ENCODE data around the gene CCDC195. TPM values are rescaled to one million over a fixed set of nuclear protein-coding genes. Genes with fewer than 3 reads are reported as not detected.

CCDC195 gene
- polyA plus RNA-seq, 2 of the 4 experiments (the other 2 are of a cell fraction): not detected

- 0% methylated on average over 1 of the region's 1 CpG for WGBS (ENCODE audit: missing lambda C conversion rate)
- ChIA-PET POLR2A (no interaction called here), CTCF (interaction anchor here (1.1 kb wide), 1 partner anchor 366 kb away, joined by 4 read pairs; no protein-coding TSS in a partner anchor)
- DNase-seq (ENCODE audit: low read depth in 1 of 2, low spot score in 1 of 2) (no peak), ATAC-seq (no peak), FAIRE-seq (no peak)
- Histone ChIP-seq H3K4me3 (no peak overlapping the region), H3K4me1 (no peaks in the 10 kb centered on the region), H3K9me3 (peaks cover 23% of the 10 kb centered on the region; the same call in 2 of the 3 replicates), H3K27ac (no peak overlapping the region), H3K4me2 (no peak overlapping the region)
- no peak for TF ChIP-seq MAZ (IDR thresholded peaks at IDR 0.05; ENCODE audit: borderline replicate concordance, low read depth, low read length)
- no peak for TF ChIP-seq SREBF2 (IDR thresholded peaks at IDR 0.05)
- no peak for TF ChIP-seq ZFP36 (IDR thresholded peaks at IDR 0.05; ENCODE audit: borderline replicate concordance, partially characterized antibody)
- TF ChIP-seq HOXA7 (CRISPR knock-in tag; IDR thresholded peaks at IDR 0.05): no peak
- no peak for TF ChIP-seq HES2 (IDR thresholded peaks at IDR 0.05)
- no peak for TF ChIP-seq FOXS1 (CRISPR knock-in tag; IDR thresholded peaks at IDR 0.05)
- no peak for TF ChIP-seq TFCP2L1 (CRISPR knock-in tag; IDR thresholded peaks at IDR 0.05)
- TF ChIP-seq EHMT2 (IDR thresholded peaks at IDR 0.05; ENCODE audit: low read depth): no peak
- no peak for TF ChIP-seq NR3C1 (IDR thresholded peaks at IDR 0.05)
- no peak for TF ChIP-seq MAFK (IDR thresholded peaks at IDR 0.05; ENCODE audit: partially characterized antibody)
- TF ChIP-seq RFX5 (IDR thresholded peaks at IDR 0.05): no peak
- TF ChIP-seq SMC3 (IDR thresholded peaks at IDR 0.05): no peak
- TF ChIP-seq PBX3 (IDR thresholded peaks at IDR 0.05): no peak
Measured at GRCh38 chr2:224734949-224735348, 18.8 kb upstream of the CCDC195 start.

GRCh38 chr2:224731665-224732064 is 15.5 kb upstream of the CCDC195 start:
- no peak for DNase-seq (ENCODE audit: low read depth in 1 of 2, low spot score in 1 of 2)
- H3K4me3 ChIP-seq: no peak overlapping the region
- WGBS (ENCODE audit: missing lambda C conversion rate): 16% methylated on average over 1 of the region's 1 CpG
- POLR2A ChIA-PET: no interaction called here
- no peaks in the 10 kb centered on the region; the same call in 2 of the 3 replicates for H3K4me1 ChIP-seq
- TF ChIP-seq JUN (IDR thresholded peaks at IDR 0.05) (no peak), FOXS1 (CRISPR knock-in tag; IDR thresholded peaks at IDR 0.05) (no peak)
- peaks cover 28% of the 10 kb centered on the region; the same call in 2 of the 3 replicates for H3K9me3 ChIP-seq
- FAIRE-seq: no peak
- H3K27ac ChIP-seq: no peak overlapping the region
- H3K4me2 ChIP-seq: no peak overlapping the region
- CTCF ChIA-PET: no interaction called here
- no peak for ATAC-seq

GRCh38 chr2:224729435-224729834 is 13.3 kb upstream of the CCDC195 start:
- no peaks in the 10 kb centered on the region; the same call in 2 of the 3 replicates for H3K4me1 ChIP-seq
- FAIRE-seq: no peak
- CTCF ChIA-PET: no interaction called here
- POLR2A ChIA-PET: no interaction called here
- H3K4me2 ChIP-seq: no peak overlapping the region
- DNase-seq (ENCODE audit: low read depth in 1 of 2, low spot score in 1 of 2): no peak
- no peak overlapping the region for H3K27ac ChIP-seq
- WGBS (ENCODE audit: missing lambda C conversion rate): 40% methylated on average over 1 of the region's 1 CpG
- H3K9me3 ChIP-seq: peaks cover 14% of the 10 kb centered on the region; the same call in 2 of the 3 replicates
- TF ChIP-seq FOSB (CRISPR knock-in tag; IDR thresholded peaks at IDR 0.05): no peak
- no peak for TF ChIP-seq RFX5 (IDR thresholded peaks at IDR 0.05)
- TF ChIP-seq CEBPB (IDR thresholded peaks at IDR 0.05): no peak
- no peak for TF ChIP-seq KDM1A (IDR thresholded peaks at IDR 0.05; ENCODE audit: low read depth)
- TF ChIP-seq ESRRA (IDR thresholded peaks at IDR 0.05; ENCODE audit: borderline replicate concordance, low read length): no peak
- no peak for TF ChIP-seq EP300 (IDR thresholded peaks at IDR 0.05)
- TF ChIP-seq SMC3 (IDR thresholded peaks at IDR 0.05): no peak
- no peak for TF ChIP-seq MAFK (IDR thresholded peaks at IDR 0.05; ENCODE audit: partially characterized antibody)
- no peak for TF ChIP-seq POLR2A (IDR thresholded peaks at IDR 0.05; ENCODE audit: low read length)
- TF ChIP-seq TFCP2L1 (CRISPR knock-in tag; IDR thresholded peaks at IDR 0.05): no peak
- no peak for TF ChIP-seq CHD2 (IDR thresholded peaks at IDR 0.05; ENCODE audit: low read length, partially characterized antibody)
- no peak for TF ChIP-seq ZNF302 (CRISPR knock-in tag; IDR thresholded peaks at IDR 0.05)
- no peak for TF ChIP-seq MAX (IDR thresholded peaks at IDR 0.05)
- TF ChIP-seq EHMT2 (IDR thresholded peaks at IDR 0.05; ENCODE audit: low read depth): no peak
- TF ChIP-seq NPAS2 (CRISPR knock-in tag; IDR thresholded peaks at IDR 0.05; ENCODE audit: borderline replicate concordance): no peak
- H3K4me3 ChIP-seq: no peak overlapping the region
- ATAC-seq: no peak
